ENCODE results near the gene PNMA1.

DNA sequence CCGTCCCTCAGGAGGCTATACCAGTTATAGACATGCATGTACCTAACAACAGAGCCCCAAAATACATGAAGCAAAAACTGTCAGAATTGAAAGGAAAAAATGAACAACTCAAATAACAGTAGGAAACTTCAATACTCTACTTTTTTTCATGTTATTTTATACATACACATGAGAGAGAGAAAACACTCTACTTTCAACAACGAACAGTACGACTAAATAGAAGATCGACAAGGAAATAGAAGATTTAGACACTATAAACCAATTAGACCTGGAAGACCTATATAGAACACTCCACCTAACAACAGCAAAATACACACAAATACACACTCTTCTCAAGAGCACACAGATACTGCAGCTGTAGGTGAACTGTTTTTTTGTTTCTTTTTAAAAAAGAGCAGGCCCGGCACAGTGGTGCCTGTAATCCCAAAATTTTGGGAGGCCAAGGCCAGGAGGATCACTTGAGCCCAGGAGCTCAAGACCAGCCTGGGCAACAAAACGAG, 34.7 kb upstream of the PNMA1 start:
- TF ChIP-seq POLR2AphosphoS5 (IDR thresholded peaks at IDR 0.05), result no peak
- TF ChIP-seq CTCF (IDR thresholded peaks at IDR 0.05), result no peak
- TF ChIP-seq EP300 (IDR thresholded peaks at IDR 0.05), result no peak
- no peak for TF ChIP-seq POLR2A (IDR thresholded peaks at IDR 0.05)

Data from gastroesophageal sphincter (tissue), 3 donors.